MM.1S (cell line): ENCODE measurements around the gene CALHM3.

ENCODE experiments used
- DNase-seq: peaks from one replicate; pipeline ENCODE4 v3.0.0-alpha.2; 2015
- H2AFZ ChIP-seq: fragments of 300-600 bp; sonication (generic); 2 replicates; pipeline ENCODE4 v1.6.0; 2016; ENCODE audit warnings: antibody characterized with exemption, low read length
- H3F3A ChIP-seq: fragments of 300-600 bp; sonication (generic); 2 replicates; pipeline ENCODE4 v1.6.1; 2016; ENCODE audit warnings: mild to moderate bottlenecking, antibody characterized with exemption, low read length, moderate library complexity, mixed read lengths; ENCODE audit not compliant: insufficient read depth
- H3K27ac ChIP-seq: fragments of 300-600 bp; sonication (generic); 2 replicates; pipeline ENCODE4 v1.5.1; 2016; ENCODE audit warnings: mild to moderate bottlenecking, low read length
- H3K27me3 ChIP-seq: fragments of 300-600 bp; sonication (generic); replicated peaks from 2 replicates; pipeline ENCODE4 v1.6.0; 2016; ENCODE audit warnings: low read length; ENCODE audit not compliant: insufficient read depth
- H3K36me3 ChIP-seq: fragments of 300-600 bp; sonication (generic); replicated peaks from 2 replicates; pipeline ENCODE4 v1.6.1; 2016; ENCODE audit warnings: mild to moderate bottlenecking, low read length, mixed read lengths; ENCODE audit not compliant: insufficient read depth
- H3K4me1 ChIP-seq: fragments of 300-600 bp; sonication (generic); 2 replicates; pipeline ENCODE4 v1.6.1; 2016; ENCODE audit warnings: low read length, mixed read lengths
- H3K4me2 ChIP-seq: fragments of 300-600 bp; sonication (generic); 2 replicates; pipeline ENCODE4 v1.6.0; 2016; ENCODE audit warnings: low read depth, low read length
- H3K4me3 ChIP-seq: fragments of 300-600 bp; sonication (generic); 2 replicates; pipeline ENCODE4 v1.5.1; 2016; ENCODE audit warnings: low read length, mixed read lengths
- H3K79me2 ChIP-seq: fragments of 300-600 bp; sonication (generic); 2 replicates; pipeline ENCODE4 v1.6.1; 2016; ENCODE audit warnings: mixed run types, low read length, mixed read lengths
- H3K9ac ChIP-seq: fragments of 300-600 bp; sonication (generic); 2 replicates; pipeline ENCODE4 v1.6.1; 2016; ENCODE audit warnings: low read length, mixed read lengths
- H3K9me2 ChIP-seq: fragments of 300-600 bp; sonication (generic); replicated peaks from 2 replicates; pipeline ENCODE4 v1.6.1; 2016; ENCODE audit warnings: mild to moderate bottlenecking, low read length, mixed read lengths; ENCODE audit not compliant: insufficient read depth
- H3K9me3 ChIP-seq: fragments of 300-600 bp; sonication (generic); replicated peaks from 2 replicates; pipeline ENCODE4 v1.6.1; 2016; ENCODE audit warnings: mild to moderate bottlenecking, low read length, mixed read lengths; ENCODE audit not compliant: insufficient read depth
- H4K20me1 ChIP-seq: fragments of 300-600 bp; sonication (generic); 2 replicates; pipeline ENCODE4 v1.6.1; 2016; ENCODE audit warnings: mild to moderate bottlenecking, low read length, moderate library complexity, mixed read lengths; ENCODE audit not compliant: insufficient read depth
- EZH2 ChIP-seq: fragments of 300-600 bp; sonication (generic); optimal IDR thresholded peaks from 2 replicates; pipeline ENCODE3; 2017; ENCODE audit warnings: low read depth, mild to moderate bottlenecking, antibody characterized with exemption, low read length, mixed read lengths
- EZH2phosphoT487 ChIP-seq: fragments of 300-600 bp; sonication (generic); IDR thresholded peaks from 2 replicates; pipeline ENCODE4 v1.6.1; 2018; ENCODE audit warnings: antibody characterized with exemption, low read length
- TF ChIP-seq, protein P1 (sequence below): fragments of 300-600 bp; sonication (generic); IDR thresholded peaks from 2 replicates; pipeline ENCODE4 v1.5.1; 2016; ENCODE audit warnings: antibody characterized with exemption, low read length, mixed read lengths

Gene CALHM3

DNA sequence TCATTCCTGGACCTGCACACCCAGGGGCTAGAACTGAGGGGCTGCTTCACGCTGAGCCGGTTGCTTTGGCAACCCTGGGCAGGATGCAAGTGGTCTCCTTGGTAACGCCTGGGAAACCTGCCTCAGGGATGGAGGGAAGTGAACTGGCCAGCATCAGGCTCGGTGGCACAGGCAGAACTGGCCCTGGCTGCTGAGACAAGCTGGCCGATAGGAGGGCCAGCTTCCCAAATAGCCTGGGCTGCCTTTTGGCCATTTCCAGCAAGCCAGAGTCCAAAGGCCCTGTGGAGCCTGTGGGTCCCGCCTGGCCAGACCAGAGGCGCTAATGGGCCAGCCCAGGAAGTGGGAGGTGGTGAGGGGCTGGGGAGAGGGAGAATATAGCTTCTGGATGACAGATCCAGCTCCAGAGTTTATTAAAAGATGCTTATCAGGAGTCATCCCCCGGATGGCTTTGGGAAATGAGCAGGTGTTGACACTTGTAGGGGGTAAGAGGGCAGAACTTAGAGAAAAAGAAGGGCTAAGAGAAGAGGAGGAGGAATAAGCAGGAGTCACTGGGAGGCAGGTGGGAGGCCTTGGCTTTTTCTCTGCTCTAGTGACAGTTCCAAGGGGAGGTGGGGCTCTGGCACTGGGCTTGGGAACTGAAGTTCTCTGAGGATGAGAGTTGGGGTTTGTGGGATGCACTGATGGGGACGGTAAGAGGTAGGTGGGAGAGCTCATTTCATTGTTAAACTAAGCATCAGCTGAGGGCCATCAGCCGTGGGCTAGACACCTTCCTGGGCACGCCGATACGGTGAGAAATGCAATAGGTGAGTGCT lies 24.0 kb upstream of the CALHM3 start:
- Histone ChIP-seq H3K9me3 (no peaks in the 10 kb centered on the region), H3K9me2 (no peaks in the 10 kb centered on the region), H3F3A (peaks cover 53% of the 10 kb centered on the region), H3K4me1 (peaks cover 83% of the 10 kb centered on the region), H3K4me2 (no peak overlapping the region), H3K36me3 (no peaks in the 10 kb centered on the region), H2AFZ (no peak overlapping the region), H3K4me3 (no peak overlapping the region), H3K9ac (no peak overlapping the region), H3K27me3 (no peaks in the 10 kb centered on the region), H3K27ac (peak overlapping the region; percentile 85; the same call in 1 of the 2 replicates), H3K79me2 (peaks cover 31% of the 10 kb centered on the region), H4K20me1 (no peaks in the 10 kb centered on the region)
- no peak for DNase-seq
- TF ChIP-seq EZH2, result no peak
- no peak for TF ChIP-seq EZH2phosphoT487
- TF ChIP-seq, protein P1, sequence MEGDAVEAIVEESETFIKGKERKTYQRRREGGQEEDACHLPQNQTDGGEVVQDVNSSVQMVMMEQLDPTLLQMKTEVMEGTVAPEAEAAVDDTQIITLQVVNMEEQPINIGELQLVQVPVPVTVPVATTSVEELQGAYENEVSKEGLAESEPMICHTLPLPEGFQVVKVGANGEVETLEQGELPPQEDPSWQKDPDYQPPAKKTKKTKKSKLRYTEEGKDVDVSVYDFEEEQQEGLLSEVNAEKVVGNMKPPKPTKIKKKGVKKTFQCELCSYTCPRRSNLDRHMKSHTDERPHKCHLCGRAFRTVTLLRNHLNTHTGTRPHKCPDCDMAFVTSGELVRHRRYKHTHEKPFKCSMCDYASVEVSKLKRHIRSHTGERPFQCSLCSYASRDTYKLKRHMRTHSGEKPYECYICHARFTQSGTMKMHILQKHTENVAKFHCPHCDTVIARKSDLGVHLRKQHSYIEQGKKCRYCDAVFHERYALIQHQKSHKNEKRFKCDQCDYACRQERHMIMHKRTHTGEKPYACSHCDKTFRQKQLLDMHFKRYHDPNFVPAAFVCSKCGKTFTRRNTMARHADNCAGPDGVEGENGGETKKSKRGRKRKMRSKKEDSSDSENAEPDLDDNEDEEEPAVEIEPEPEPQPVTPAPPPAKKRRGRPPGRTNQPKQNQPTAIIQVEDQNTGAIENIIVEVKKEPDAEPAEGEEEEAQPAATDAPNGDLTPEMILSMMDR, result no peak

DNA sequence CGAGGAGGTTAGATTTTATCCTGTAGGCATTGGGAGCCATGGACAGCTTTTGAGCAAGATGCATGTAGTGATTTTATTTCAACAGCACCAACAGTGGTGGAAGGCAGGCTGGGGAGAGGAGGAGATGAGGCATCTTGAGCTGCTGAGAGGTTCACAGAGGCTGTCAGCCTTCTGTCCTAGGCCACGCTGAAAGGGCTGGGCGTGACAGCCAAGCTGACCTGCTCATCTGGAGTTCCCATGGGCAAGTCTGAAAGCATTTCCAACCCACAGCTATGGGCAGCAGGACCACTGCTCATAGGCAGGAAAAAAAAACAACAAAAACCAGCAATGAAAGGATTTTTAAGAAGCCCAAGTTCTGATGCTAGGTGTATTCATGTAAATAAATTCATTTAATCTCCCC lies 22.1 kb upstream of the CALHM3 start:
- H4K20me1 ChIP-seq, result no peaks in the 10 kb centered on the region
- DNase-seq, result no peak
- peaks cover 72% of the 10 kb centered on the region for H3K4me1 ChIP-seq
- H3K4me2 ChIP-seq, result peak overlapping the region; percentile 57
- no peaks in the 10 kb centered on the region for H3K27me3 ChIP-seq
- peak overlapping the region; percentile 97 for H3K27ac ChIP-seq
- no peaks in the 10 kb centered on the region for H3K9me3 ChIP-seq
- no peak overlapping the region for H2AFZ ChIP-seq
- H3K9me2 ChIP-seq, result no peaks in the 10 kb centered on the region
- peak overlapping the region; percentile 81 for H3K9ac ChIP-seq
- H3K4me3 ChIP-seq, result no peak overlapping the region
- no peaks in the 10 kb centered on the region for H3K36me3 ChIP-seq
- peaks cover 46% of the 10 kb centered on the region for H3F3A ChIP-seq
- TF ChIP-seq EZH2, result no peak
- no peak for TF ChIP-seq EZH2phosphoT487
- TF ChIP-seq, protein P1, result no peak
- peaks cover 37% of the 10 kb centered on the region for H3K79me2 ChIP-seq

DNA sequence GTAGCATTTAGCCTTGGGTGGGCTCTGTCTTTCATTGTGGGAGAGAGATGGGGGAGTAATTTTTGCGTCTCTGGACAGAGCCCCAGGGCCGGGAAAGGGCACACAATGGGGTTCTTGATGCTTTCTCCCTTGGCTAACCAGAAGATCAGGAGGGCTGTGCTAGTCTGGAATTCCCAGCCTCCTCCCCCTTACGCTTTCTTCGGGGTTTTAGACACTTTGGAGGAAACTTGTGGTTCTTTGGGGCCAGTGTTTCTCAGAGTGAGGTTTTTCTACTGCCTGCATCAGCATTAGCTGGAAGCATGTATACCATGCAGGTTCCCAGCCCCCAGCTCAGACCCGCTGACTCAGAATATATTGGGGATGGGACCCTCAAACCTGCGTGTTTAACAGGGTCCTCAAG lies 21.4 kb upstream of the CALHM3 start:
- Histone ChIP-seq H3K4me1 (peaks cover 65% of the 10 kb centered on the region), H3K9me3 (no peaks in the 10 kb centered on the region), H3K36me3 (no peaks in the 10 kb centered on the region), H3K9ac (peak overlapping the region; percentile 81), H3K9me2 (no peaks in the 10 kb centered on the region), H3K27ac (peak overlapping the region; percentile 97), H3K4me2 (peak overlapping the region; percentile 57), H2AFZ (no peak overlapping the region), H3K27me3 (no peaks in the 10 kb centered on the region), H3K4me3 (no peak overlapping the region), H4K20me1 (no peaks in the 10 kb centered on the region), H3F3A (peaks cover 46% of the 10 kb centered on the region), H3K79me2 (peaks cover 32% of the 10 kb centered on the region)
- TF ChIP-seq, protein P1, result no peak
- TF ChIP-seq EZH2 (no peak), EZH2phosphoT487 (no peak)
- DNase-seq, result peak; percentile 61
